ENCODE measurements around the gene EPB41.
"Not testable (repeated sequence)": the region's sequence is repeated elsewhere in the genome, so short reads cannot be mapped to it uniquely, and the experiment has no call there.

Gene EPB41

GRCh38 chr1:28962114-28962831, 47.9 kb downstream of the EPB41 start:
- H3K36me3 Mint-ChIP-seq, H3K4me3 Mint-ChIP-seq, H3K27me3 Mint-ChIP-seq, H3K9me3 Mint-ChIP-seq: not testable (repeated sequence)
- Mint-ChIP-seq H3K27ac (peak overlapping the region; percentile 14), H3K4me1 (peaks cover 30 to 51% of the 10 kb centered on the region in 2 donors)
- ATAC-seq (replicated peaks), result peak; percentile 79 to 92
- peak; percentile 45 for DNase-seq

GRCh38 chr1:28965271-28965870, 51.0 kb downstream of the EPB41 start:
- Mint-ChIP-seq H3K4me1 (peaks cover 26 to 32% of the 10 kb centered on the region in 2 donors), H3K27ac (no peak overlapping the region)
- no peak for ATAC-seq (replicated peaks)

GRCh38 chr1:28966617-28967016, 52.2 kb downstream of the EPB41 start:
- Mint-ChIP-seq H3K9me3 (no peaks in the 10 kb centered on the region), H3K27ac (no peak overlapping the region), H3K36me3 (peaks cover 5 to 6% of the 10 kb centered on the region in 2 donors), H3K27me3 (no peaks in the 10 kb centered on the region), H3K4me1 (peaks cover 22 to 32% of the 10 kb centered on the region in 2 donors), H3K4me3 (no peak overlapping the region)
- DNase-seq (no peak), ATAC-seq (replicated peaks) (no peak)

More at GRCh38 chr1:28965271-28965870, 51.0 kb downstream of the EPB41 start:
- no peaks in the 10 kb centered on the region for H3K9me3 Mint-ChIP-seq
- H3K4me3 Mint-ChIP-seq, result no peak overlapping the region
- no peak for DNase-seq
- no peaks in the 10 kb centered on the region for H3K27me3 Mint-ChIP-seq
- peaks cover 2 to 10% of the 10 kb centered on the region in 2 donors for H3K36me3 Mint-ChIP-seq

- DNase-seq (no peak), ATAC-seq (replicated peaks) (no peak)
- Mint-ChIP-seq H3K36me3 (peaks cover 6 to 19% of the 10 kb centered on the region in 2 donors), H3K4me1 (peaks cover 15 to 27% of the 10 kb centered on the region in 2 donors), H3K4me3 (no peak overlapping the region), H3K27me3 (no peaks in the 10 kb centered on the region), H3K9me3 (no peaks in the 10 kb centered on the region), H3K27ac (peak overlapping the region; percentile 31)
These were observed 57.8 kb downstream of the EPB41 start for GRCh38 chr1:28971980-28972771.

GRCh38 chr1:28973596-28974421, 59.4 kb downstream of the EPB41 start:
- peak overlapping the region; percentile 7 for H3K27ac Mint-ChIP-seq
- H3K4me3 Mint-ChIP-seq, result no peak overlapping the region
- H3K4me1 Mint-ChIP-seq, result peaks cover 17 to 39% of the 10 kb centered on the region in 2 donors
- no peaks in the 10 kb centered on the region for H3K9me3 Mint-ChIP-seq
- DNase-seq (no peak), ATAC-seq (replicated peaks) (no peak)
- H3K27me3 Mint-ChIP-seq, result no peaks in the 10 kb centered on the region
- H3K36me3 Mint-ChIP-seq, result peaks cover 6 to 19% of the 10 kb centered on the region in 2 donors

GRCh38 chr1:28974432-28974831, 60.1 kb downstream of the EPB41 start:
- H3K4me1 Mint-ChIP-seq, result peaks cover 17 to 43% of the 10 kb centered on the region in 2 donors
- H3K27me3 Mint-ChIP-seq, result no peaks in the 10 kb centered on the region
- peak overlapping the region; percentile 7 for H3K27ac Mint-ChIP-seq
- ATAC-seq (replicated peaks), result no peak
- no peak overlapping the region for H3K4me3 Mint-ChIP-seq
- no peaks in the 10 kb centered on the region for H3K9me3 Mint-ChIP-seq
- DNase-seq, result no peak
- H3K36me3 Mint-ChIP-seq, result peaks cover 8 to 19% of the 10 kb centered on the region in 2 donors

- DNase-seq, result no peak
- no peak overlapping the region for H3K27ac Mint-ChIP-seq
These were observed 61.9 kb downstream of the EPB41 start for GRCh38 chr1:28976248-28976647.

GRCh38 chr1:28981210-28981609, 66.8 kb downstream of the EPB41 start:
- H3K36me3 Mint-ChIP-seq, result peaks cover 14 to 17% of the 10 kb centered on the region in 2 donors
- H3K4me1 Mint-ChIP-seq, result peaks cover 15 to 36% of the 10 kb centered on the region in 2 donors
- H3K27me3 Mint-ChIP-seq, result no peaks in the 10 kb centered on the region
- H3K4me3 Mint-ChIP-seq, result no peak overlapping the region
- H3K27ac Mint-ChIP-seq, result no peak overlapping the region
- peaks cover 0 to 2% of the 10 kb centered on the region in 2 donors for H3K9me3 Mint-ChIP-seq
- ATAC-seq (replicated peaks) (no peak), DNase-seq (no peak)

More at GRCh38 chr1:28976248-28976647, 61.9 kb downstream of the EPB41 start:
- H3K9me3 Mint-ChIP-seq, result no peaks in the 10 kb centered on the region
- H3K4me1 Mint-ChIP-seq, result peaks cover 17 to 46% of the 10 kb centered on the region in 2 donors
- H3K4me3 Mint-ChIP-seq, result no peak overlapping the region
- H3K27me3 Mint-ChIP-seq, result no peaks in the 10 kb centered on the region
- no peak for ATAC-seq (replicated peaks)
- H3K36me3 Mint-ChIP-seq, result peaks cover 8 to 19% of the 10 kb centered on the region in 2 donors

- Mint-ChIP-seq H3K36me3 (peaks cover 12 to 14% of the 10 kb centered on the region in 2 donors), H3K27me3 (no peaks in the 10 kb centered on the region), H3K4me3 (no peak overlapping the region), H3K4me1 (peaks cover 16 to 44% of the 10 kb centered on the region in 2 donors), H3K27ac (no peak overlapping the region), H3K9me3 (peaks cover 0 to 2% of the 10 kb centered on the region in 2 donors)
- DNase-seq (no peak), ATAC-seq (replicated peaks) (no peak)
These were observed 67.8 kb downstream of the EPB41 start for GRCh38 chr1:28982198-28982597.

- ATAC-seq (replicated peaks), result no peak
- Mint-ChIP-seq H3K4me1 (peaks cover 18 to 43% of the 10 kb centered on the region in 2 donors), H3K4me3 (no peak overlapping the region)
These were observed 68.7 kb downstream of the EPB41 start for GRCh38 chr1:28983091-28983490.

GRCh38 chr1:28983509-28984310, 69.3 kb downstream of the EPB41 start:
- DNase-seq, result no peak
- Mint-ChIP-seq H3K36me3 (peaks cover 20 to 21% of the 10 kb centered on the region in 2 donors), H3K4me3 (no peak overlapping the region), H3K9me3 (peaks cover 0 to 2% of the 10 kb centered on the region in 2 donors), H3K27ac (no peak overlapping the region), H3K4me1 (peaks cover 17 to 36% of the 10 kb centered on the region in 2 donors), H3K27me3 (no peaks in the 10 kb centered on the region)
- ATAC-seq (replicated peaks), result no peak

More at GRCh38 chr1:28983091-28983490, 68.7 kb downstream of the EPB41 start:
- peaks cover 0 to 2% of the 10 kb centered on the region in 2 donors for H3K9me3 Mint-ChIP-seq
- no peak overlapping the region for H3K27ac Mint-ChIP-seq
- DNase-seq, result no peak
- no peaks in the 10 kb centered on the region for H3K27me3 Mint-ChIP-seq
- H3K36me3 Mint-ChIP-seq, result peaks cover 20 to 21% of the 10 kb centered on the region in 2 donors

- H3K4me3 Mint-ChIP-seq, result no peak overlapping the region
- no peak overlapping the region for H3K27ac Mint-ChIP-seq
- peaks cover 20% of the 10 kb centered on the region in 2 donors for H3K36me3 Mint-ChIP-seq
- H3K4me1 Mint-ChIP-seq, result peaks cover 17 to 34% of the 10 kb centered on the region in 2 donors
- DNase-seq (no peak), ATAC-seq (replicated peaks) (no peak)
- no peaks in the 10 kb centered on the region for H3K27me3 Mint-ChIP-seq
- peaks cover 0 to 2% of the 10 kb centered on the region in 2 donors for H3K9me3 Mint-ChIP-seq
These were observed 69.9 kb downstream of the EPB41 start for GRCh38 chr1:28984311-28984684.

GRCh38 chr1:28985427-28985826, 71.1 kb downstream of the EPB41 start:
- H3K27ac Mint-ChIP-seq, result no peak overlapping the region
- ATAC-seq (replicated peaks) (no peak), DNase-seq (no peak)
- H3K9me3 Mint-ChIP-seq, result peaks cover 0 to 2% of the 10 kb centered on the region in 2 donors
- H3K4me3 Mint-ChIP-seq, result no peak overlapping the region
- no peaks in the 10 kb centered on the region for H3K27me3 Mint-ChIP-seq
- H3K4me1 Mint-ChIP-seq, result peaks cover 17 to 28% of the 10 kb centered on the region in 2 donors
- H3K36me3 Mint-ChIP-seq, result peaks cover 20 to 23% of the 10 kb centered on the region in 2 donors

All from stimulated activated naive B cell treated with anti-CD40 and anti-IgM and Interleukin-4, amounts not matched to agents 10 μg/mL and 1 μg/mL and 100 μg/mL, for 72 hours (primary cell).